Raji (cell line): ENCODE results near the gene FRRS1L.

Experiments used
- POLR2A ChIP-seq: IDR thresholded peaks from 2 replicates; pipeline ENCODE4 v1.6.1; 2011; ENCODE audit warnings: low read depth, low read length, control low read depth; ENCODE audit not compliant: insufficient read depth

FRRS1L gene

DNA sequence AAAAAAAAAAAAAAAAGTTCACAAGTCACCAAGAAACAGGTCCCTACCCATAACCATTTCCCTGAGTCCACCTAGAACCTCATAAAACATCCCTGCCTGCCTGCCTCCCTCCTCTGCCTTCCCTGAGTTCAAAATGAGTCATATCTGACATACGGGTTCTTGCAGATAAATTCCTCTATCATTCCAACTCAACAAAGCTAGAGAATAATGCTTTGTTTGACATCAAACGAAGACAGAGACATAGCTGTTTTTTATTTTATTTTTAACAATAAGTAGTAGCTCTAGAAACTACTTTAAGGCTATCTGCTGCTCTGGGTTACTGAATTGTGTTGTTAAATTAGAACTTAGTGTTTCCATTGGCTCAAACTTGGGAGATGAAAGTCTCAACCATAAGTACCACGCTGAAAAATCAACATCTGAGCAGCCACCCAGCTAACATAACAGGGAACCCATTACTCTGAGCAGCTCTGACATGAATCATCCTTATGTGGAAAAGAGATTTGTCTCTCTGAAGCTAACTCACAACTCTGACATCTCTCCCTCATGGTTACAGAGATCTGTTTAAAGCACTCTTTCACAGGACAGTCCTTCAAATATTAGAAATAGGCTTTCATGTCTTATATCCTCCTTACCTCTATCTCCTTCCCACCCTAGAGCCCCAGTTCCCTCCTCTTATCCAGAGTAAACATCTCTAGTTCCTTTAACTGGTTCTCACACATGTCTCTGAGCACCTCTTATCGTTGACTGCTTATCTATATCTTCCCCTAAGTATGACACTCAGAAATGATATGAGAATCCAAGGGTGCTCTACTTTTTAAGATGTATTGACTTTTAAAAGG lies 59.4 kb downstream of the FRRS1L start:
- TF ChIP-seq POLR2A: no peak

- no peak for TF ChIP-seq POLR2A
Observed at GRCh38 chr9:109101810-109102209, 65.2 kb downstream of the FRRS1L start.

DNA sequence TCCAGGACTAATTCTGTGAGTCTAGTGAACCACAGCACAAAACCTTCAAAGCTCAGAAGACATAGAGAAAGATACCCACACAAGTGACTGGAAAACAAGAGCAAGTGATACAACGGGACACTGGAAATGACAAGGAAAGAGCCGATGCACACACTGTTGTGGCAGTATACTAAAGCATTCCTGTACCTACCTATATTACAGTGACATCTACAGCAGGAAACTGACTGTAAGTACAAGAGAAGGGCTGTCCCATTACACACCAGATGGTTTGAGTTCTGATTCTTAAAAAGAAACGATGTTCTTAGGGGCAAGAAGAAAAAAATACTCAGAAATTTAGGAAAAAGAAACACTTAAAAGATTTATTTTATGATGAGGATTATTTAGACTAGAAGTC lies 65.8 kb downstream of the FRRS1L start:
- no peak for TF ChIP-seq POLR2A

GRCh38 chr9:109100543-109101201 lies 66.4 kb downstream of the FRRS1L start:
- TF ChIP-seq POLR2A: no peak

GRCh38 chr9:109098960-109099308 lies 68.1 kb downstream of the FRRS1L start:
- TF ChIP-seq POLR2A: no peak

DNA sequence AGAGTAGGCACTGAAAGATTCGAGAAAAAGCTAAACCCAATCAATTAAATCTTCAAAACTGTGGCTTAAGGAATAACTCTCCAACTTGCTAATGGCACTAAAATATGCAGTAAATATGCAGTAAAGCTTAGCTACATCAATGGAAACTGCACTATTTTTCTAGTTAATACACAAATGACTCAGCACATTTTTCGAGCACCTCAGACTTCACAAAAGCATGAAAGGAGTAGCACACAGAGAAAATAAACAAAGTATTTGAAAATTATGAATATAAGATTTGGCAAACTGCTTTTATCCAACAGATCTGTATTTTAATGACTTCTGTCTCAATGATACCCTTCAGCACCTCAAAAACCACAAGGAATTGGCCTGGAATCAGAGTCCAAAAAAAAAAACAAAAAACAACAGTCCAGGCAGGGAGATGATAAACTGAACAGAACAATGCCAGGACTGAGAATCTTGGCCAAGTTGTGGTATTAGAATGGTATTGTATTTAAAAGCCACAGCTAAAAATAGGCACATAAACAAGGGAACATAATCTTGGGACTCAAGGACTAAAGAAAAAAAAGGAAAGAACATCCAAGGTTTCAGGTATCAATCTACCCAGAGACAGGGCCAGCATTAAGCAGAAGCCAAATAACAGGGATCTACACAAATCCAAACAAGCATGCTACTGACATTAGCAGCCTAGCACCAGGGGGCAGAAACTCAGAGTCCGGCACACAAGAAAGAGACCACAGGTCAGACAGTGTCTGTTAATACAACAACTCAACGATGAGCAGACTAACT lies 68.7 kb downstream of the FRRS1L start:
- no peak for TF ChIP-seq POLR2A

GRCh38 chr9:109097146-109097545 lies 69.9 kb downstream of the FRRS1L start:
- no peak for TF ChIP-seq POLR2A

DNA sequence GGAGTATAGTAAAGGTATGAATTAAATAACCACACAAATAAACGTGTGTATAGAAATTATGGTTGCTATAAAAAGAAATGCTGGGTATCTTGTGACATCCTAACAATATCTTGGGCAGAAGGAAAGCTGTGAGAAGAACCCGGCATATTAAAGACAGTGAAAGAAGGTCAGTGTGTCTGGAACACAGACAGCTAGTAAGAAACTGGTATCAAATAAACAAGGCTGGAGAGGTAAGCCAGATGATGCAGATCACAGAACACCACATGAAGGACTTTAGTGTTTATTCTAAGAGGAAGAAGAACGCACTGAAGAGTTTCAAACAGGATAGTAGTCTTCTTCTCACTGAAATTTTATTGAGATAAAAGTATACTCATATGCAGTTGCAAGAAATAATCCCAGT lies 71.7 kb downstream of the FRRS1L start:
- no peak for TF ChIP-seq POLR2A

DNA sequence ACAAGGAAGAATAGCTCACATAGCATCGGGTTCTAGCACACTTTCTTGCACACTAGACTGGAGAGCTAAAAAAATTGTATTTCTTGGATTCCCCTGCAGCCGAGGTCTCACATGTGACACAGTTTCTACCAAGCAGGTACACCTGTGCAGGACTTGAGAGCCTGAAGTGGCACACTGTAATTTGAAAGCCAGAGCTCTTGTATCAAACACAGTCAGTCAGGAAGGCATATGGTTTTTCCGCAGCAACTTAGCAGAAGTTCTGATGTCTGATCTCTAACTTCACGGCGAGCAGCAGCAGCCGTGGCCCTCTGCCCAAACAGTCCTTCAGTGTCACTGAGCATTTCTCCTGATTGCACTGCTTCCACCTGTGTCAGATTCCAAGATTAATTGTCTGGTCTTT lies 72.8 kb downstream of the FRRS1L start:
- TF ChIP-seq POLR2A: no peak

GRCh38 chr9:109092587-109092986 lies 74.5 kb downstream of the FRRS1L start:
- no peak for TF ChIP-seq POLR2A

DNA sequence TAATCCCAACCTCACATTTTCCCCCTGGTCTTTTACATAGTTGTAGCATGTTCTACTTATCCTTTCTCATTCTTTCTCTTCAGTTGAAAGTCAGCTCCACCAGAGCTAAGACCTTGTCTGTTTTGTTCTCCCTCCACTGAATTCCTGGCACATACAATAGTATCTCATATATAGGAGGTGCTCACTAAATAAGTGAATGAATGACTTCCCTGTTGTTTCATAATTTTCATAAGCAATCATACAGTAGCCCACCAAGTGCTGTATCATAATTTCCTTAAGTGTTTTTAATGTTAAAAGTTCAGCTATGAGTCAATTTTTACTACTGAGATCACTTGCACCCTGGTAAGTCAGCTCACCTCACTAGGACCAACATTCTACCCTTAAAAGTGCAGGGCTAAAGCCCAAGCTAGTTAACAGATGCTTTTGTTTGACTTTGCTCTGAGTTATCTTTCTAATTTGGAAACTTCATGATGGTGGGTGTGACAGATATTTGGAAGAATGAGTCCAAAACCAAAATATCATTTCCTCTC lies 74.9 kb downstream of the FRRS1L start:
- TF ChIP-seq POLR2A: no peak

DNA sequence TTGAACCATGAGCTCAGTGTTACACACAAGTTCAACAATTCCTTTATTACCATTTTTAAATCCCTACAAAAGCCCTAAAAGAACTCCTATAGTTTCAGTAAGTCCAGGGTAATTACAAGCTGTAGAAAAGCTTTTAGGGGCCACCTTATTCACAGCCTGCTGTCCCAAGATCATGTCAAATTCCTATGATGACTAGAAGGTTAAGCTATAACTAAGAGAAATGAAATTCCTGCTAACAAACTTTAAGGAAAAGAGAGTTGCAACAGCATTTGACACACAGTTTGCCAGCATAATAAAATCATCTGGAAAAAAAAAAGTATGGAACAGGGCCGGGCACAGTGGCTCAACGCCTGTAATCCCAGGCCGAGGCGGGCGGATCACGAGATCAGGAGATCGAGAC lies 78.8 kb downstream of the FRRS1L start:
- TF ChIP-seq POLR2A: no peak

DNA sequence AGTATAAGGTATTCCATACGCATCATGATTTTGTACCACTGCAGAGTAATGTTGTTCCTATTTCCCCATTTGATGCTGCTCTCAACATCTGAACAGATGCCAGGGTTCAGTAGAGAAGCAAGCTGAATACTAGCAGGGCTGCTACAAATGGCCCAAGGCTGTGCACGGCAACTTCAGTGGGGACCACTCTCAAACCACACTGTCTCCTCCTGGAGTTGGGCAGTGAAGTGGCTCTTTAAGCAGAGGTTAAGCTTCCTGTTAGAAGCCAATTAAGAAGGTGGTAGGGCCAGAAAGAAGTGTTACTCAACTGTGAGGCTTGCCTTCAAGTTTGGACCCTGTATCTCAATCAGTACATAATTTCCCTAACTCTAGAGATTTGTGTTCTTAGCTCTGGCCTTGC lies 79.3 kb downstream of the FRRS1L start:
- no peak for TF ChIP-seq POLR2A

- TF ChIP-seq POLR2A: no peak
Observed at GRCh38 chr9:109086221-109086620, 80.8 kb downstream of the FRRS1L start.

DNA sequence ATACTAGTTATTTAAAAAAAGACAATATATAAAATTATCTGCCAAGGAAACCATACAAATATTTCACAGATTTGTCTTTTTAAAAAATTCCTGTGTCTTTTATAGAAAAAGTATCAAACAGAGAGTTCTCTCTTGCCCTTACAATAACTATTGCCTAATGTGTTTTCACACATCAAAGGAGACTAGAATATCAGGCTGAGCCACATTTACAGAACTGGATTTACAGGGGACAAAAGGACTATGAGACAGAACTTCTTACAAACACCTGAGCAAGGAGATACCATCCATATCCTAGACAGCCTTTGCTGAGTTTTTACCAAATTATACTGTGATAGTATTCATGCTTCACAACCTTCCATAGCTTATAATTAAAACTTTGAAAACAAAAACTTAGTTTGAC lies 81.5 kb downstream of the FRRS1L start:
- TF ChIP-seq POLR2A: no peak
